MV-4-11 (cell line): ENCODE measurements around the gene TMEM209.
A peak's percentile ranks its signal among the peaks of the same experiment; 100 is the strongest.

Experiments used
- DNase-seq: peaks from one replicate; lab custom pipeline; 2025; lab: John Stamatoyannopoulos, UW

The TMEM209 gene

DNA sequence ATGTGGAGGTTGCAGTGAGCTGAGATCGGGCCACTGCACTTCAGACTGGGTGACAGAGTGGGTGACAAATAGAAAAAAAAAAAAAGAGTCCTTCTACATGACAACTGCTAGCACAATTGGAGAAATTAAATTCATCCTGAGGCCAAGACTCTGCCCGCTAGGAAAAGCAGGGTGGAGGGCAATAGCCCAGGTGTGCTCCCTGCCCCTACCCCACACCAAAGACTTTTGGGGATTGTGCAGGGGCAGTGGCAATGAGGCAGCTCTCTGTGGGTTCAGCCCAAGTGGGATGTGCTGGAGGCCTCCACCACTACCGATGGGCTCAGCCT lies 61.3 kb downstream of the TMEM209 start:
- DNase-seq = no peak

DNA sequence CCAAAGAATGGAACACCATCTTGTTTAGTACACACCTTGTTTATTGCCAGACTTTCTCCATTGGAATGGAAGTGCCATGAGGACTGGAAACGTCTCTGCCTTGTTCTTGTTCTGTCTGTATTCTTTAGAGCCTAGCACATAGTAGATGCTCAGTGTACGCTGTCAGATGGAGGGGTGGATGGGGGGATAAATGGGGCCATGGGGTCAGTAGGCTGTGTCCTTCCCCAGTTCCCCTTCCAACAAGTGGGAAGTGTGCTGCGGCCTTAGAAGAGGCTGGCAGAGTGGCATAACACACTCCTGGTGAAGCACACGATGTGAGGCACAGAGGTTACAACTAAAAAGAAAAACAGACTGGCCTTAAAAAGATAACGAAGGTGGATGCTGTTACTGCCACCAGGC lies 61.9 kb downstream of the TMEM209 start:
- DNase-seq = no peak

DNA sequence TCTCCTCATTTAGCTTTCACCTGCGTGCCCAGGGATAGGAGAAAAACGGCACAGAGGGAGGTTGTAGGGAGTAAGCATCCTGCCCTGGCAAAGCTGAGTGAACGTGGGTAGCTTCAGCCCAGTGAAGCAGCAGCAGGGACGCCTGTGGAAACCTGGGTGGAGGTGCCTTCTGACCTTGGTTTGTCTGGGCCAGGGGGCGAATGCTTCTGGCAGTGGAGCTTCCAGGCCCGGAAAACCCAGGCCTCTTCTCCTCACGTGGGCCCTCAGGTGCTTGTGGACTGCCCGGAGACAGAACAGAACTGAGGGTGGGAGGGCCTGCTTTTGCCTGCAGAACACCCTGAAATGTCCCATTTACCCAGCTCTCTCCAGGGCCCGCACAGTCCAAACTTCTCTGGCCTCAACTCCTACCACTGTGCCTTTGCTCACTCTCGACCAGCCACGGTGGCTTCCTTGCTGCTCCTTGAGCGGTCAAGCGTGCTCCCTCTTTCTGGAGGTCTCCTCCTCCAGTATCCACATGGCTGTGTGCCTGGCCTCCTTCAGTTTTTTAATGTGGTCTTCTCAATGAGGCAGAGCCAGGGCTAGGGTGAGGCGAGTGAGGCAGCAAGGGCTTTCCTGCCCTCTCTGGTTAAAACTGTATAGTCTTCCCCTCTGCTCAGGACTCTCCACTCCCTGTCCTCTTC lies 62.4 kb downstream of the TMEM209 start:
- no peak for DNase-seq

DNA sequence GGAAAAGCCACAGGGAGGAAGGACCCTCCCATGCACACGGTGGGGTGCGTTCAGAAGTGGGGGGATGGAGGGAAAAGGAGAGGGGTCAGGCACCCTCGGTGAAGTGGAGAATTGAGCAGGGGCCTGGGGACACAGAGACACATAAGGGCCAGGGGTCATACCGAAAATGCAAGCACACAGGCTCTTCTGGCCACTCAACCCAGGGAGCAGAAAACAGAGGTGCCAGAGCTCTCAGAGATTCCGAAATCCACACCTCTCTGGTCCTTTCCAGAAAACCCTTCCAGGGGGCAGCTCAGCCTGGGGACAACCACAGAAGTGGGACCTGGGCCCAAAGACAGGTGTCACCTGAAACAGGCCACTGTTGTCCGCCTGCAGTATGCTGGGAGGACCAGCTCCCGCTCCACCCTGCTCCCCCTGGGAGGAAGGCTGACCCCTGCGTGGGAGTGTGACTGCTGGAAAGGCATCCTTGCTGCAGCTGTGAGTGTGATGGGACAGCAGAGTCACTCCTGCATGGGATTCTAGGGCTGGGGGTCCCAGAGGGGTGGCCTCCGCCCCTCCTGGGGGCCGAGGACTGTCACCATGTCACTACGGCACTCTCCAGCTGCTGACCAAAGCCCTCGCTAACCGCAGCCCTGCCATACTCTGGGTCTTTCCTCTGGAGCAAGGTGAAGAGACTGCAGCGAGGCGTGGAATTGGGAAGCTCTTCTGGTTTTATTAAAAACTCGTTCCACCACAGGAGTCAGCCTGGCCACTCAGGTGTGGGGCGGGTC lies 63.1 kb downstream of the TMEM209 start:
- no peak for DNase-seq

DNA sequence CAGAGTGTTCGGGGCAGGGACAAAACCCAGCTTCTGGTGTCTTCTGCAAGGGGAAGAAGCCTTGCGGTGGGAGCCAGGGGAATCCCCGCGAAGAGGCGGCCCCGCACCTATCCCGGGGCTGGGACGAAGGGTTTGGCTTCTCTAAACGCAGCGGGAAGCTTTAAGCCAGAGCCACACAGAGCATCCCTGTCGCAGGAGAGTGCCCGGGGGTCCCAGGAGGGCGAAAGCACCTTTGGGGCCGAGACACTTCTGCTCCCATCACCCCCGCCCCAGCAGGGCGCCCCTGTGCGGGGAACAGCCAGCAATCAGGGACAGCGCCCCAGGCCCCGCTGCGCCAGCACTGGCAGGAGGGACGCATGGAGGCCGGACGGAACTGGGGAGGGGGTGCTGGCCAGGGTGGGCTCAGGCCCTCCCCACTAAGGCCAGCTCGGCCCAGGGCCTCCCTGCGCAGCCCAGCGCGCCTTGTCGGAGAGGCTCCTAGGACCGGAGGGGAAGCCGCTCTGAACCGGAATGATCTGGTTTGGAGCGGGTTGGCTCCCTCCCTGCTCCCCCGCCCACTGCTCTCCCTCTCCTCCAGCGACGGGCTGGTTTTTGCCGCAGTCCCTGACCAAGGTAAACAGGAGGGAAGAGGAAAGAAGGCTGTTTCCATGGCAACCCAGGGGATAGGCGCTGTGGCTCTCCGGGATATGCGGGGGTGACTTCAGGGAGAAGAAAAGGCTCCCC lies 63.9 kb downstream of the TMEM209 start:
- DNase-seq = no peak

DNA sequence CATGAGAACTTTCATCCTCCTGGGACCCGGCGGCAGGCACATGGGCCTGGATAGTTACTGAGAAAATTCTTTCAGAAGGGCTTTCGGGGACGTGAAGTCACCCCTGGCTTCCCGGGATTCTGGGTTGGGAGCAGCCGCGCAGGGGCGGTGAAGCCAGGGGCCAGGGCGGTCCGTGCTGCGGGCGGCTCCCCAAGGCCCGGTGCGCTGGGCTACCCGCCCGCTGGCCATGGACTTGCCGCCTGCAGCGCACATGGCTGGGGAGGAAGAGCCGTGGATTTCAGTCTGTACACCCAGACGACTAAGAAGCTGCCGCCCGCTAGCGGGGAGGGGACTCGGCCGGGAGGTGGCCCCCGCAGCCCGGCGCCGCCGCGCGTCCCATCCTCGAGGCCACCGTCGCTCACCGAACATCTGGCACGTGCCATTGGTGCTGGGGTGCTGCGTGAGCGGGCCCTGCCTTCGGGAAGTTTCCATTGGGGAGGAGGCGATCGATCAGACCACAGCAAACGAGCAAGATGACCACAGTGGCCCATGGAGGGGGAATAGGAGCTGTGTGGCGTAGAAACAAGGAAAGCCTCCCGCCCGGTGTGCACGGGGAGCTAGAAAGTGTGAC lies 64.5 kb downstream of the TMEM209 start:
- DNase-seq = no peak

DNA sequence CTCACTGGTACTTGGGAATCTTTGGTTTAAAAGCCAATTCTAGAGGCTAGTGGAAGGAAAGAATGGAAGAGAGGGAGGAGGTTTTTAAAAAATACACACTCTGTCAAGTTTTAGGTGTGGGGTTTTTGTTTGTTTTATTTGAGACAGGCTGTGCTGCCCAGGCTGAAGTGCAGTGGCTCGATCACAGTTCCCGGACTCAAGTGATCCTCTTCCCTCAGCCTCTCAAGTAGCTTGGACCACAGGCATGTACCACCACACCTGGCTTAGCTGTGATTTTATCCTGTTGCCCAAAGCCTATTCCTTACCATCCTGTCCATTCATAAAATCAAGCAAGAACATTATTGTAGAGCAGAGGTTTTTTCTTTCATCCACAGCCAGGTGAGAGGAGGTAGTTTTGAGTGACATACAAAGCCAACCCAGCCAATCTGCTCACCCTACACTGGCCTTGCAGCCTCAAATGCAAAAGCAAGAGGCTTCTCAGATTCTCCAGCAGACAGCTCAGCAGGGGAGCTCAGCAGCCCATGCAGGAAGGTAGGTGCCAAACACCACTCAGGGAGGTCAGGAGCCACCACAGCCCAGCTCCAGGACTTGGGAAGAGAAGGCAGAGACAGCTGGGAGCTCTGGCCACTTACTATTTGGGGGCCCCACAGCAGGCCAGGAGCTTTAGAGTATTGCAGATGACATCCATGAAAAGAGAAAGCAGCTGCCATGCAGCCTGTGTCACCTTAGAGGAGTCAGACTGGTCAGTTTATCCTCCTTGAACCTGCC lies 65.8 kb downstream of the TMEM209 start:
- DNase-seq = no peak

DNA sequence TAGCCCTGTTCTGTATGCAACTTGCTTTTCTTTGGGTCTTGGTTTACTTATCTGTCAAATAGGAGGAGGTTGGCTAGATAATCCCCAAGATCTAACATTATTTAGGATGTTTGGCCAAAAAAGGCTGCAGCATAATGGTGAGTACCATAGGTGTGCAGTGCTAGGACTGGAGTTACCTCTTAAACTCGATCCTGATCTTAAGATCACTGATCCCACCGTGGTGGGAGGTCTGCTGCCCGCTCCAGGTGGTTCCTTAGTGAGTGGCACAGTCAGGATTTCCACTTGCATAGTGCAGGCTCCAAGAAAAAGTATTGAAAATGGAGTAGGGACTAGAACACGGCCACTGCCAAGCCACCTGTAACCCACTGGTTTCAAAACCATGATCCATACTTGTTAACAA lies 68.0 kb downstream of the TMEM209 start:
- no peak for DNase-seq

DNA sequence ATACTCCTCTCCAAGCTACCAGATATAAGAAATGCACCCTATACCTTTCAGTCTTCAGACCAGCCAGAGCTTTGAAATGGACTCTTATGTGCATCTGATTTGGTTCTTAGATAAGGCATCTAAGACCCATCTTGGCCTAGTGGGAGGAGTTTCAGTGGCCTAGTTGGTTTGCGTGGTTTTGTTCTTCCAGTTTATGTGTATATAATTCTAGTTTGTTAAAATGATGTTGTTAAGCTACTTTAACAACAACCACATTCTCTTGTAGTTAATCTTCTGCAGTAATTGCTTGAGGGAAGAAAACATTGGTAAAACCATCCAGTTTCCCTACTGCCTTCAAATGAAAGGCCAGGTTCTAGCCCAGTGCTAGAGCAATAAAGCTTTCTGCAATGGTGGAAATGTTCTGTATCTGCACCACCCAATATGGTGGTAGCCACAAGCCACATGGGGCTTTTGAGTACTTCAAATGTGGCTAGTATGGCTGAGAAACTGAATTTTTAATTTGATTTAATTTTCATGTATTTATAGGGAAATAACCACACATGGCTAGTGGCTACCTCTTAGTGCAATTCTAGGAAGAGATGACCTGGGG lies 68.5 kb downstream of the TMEM209 start:
- DNase-seq = no peak

DNA sequence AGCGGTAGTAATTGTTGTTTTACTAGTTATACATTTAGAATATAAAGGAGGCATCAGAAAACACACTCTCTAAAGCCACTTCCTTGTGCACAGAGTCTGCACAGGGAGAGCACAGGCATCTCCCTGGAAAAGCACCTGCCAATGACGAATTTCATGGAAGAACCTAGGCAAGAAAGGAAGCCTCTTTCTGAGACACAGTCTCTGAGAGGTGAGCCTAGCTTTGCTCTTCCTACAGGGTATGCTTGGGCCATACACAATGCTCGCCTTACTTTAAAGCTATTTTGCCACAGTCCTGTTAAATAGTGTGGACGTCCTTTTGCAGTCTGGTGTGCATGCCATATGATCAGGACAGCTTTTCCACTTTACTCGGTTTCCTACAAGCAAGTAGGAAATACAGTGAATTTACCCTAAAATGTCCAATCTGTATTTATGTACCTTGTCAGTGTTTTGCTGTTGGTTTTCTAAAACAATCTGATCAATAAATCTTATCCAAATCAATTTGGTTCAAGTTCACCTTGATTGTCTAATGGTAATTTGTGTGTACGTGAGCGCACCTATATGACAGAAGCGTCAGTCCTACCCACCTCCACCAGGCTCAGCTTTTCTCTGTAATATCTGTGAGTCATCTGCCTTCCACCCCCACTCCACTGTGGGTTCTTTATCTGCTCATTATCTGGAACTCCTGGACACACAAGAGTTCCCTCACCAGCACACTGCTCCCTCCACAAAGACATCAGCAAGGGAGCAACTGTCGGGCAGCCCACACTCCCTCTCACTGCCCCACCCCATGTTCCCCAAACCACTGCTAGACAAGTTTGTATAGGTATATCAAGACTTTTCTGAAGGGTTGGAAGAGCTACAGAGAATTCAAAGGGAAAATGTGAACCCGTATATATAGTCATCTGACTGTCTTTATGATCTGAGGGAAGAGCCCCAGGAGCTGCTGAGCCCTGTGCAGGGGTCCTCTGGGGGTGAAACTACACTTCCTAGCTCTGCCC lies 69.7 kb downstream of the TMEM209 start:
- DNase-seq = no peak

DNA sequence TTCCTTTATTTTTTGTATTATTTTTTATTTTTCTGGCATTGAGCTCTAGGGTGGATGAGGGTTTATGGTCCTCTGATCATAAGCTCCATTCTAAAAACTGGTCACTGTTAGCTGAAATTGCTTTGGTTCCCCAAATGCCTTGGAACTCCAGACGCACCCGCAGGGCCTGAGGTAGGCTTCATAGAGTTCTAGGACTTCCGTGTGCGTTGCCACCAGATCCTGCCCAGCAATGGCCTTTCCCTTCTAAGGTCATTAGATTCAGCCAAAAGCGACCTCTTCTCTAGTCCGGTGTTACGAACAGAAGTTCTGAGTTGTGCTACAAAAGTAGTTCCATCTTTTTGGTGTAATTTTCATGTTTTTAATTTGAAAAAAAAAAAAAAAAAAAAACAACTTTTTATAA lies 70.5 kb downstream of the TMEM209 start:
- DNase-seq = no peak

DNA sequence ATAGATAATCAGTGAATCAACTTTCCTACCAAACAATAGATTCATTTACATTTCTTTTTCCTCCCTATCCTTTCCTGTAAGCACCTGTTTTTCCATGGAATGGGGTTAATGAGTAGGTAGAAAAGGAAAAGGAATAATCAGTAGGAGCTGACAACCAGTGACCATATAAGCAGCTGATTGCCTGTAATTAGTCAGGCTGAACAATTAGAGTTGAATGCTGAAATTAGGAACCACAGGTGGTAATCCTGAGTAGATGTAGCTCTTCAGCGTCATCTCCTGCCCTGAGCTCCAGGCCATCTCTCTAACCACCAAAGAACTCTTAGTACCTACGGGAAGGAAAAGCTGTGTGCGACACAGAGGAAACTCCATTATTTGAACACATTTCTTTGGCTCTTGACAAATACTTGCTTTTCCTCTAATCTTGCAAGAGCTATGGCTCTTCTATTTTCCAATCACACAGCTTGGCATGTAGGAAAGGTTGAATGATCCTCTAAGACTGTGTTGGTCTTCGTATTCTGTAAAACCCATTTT lies 71.0 kb downstream of the TMEM209 start:
- DNase-seq = no peak

DNA sequence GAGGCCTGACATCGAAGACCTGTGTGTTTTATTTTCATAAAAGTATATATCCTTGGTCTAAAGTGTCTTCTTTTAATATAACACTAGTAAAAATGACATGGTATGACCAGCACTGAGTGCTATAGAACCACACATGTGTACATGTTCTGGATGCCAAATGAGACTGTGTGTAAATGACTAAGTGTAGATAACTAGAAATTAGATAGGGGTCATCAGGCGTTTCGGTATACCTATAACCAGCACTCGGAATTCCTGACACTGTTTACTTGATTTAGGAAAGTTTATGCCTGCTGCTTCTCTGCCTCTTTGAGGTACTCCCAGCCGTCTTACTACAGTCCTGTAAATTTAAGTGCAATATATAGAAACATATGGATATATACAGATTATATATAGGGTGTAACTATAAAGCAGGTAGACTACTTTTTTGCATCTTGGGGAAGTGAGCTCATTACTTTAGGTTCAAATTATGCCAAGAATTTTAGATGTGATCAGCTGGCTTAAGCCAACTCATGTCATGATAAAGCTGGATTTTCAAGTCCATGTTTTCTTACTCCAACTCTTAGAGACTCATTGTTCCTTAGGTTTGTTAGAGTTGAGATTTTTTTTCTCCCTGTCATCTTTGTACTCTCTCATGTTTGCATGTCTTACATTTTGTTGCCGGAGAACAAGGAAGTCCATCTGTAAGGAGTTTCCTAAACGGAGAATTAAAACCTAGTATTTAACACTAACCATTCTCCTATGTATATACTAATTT lies 72.0 kb downstream of the TMEM209 start:
- DNase-seq = no peak

DNA sequence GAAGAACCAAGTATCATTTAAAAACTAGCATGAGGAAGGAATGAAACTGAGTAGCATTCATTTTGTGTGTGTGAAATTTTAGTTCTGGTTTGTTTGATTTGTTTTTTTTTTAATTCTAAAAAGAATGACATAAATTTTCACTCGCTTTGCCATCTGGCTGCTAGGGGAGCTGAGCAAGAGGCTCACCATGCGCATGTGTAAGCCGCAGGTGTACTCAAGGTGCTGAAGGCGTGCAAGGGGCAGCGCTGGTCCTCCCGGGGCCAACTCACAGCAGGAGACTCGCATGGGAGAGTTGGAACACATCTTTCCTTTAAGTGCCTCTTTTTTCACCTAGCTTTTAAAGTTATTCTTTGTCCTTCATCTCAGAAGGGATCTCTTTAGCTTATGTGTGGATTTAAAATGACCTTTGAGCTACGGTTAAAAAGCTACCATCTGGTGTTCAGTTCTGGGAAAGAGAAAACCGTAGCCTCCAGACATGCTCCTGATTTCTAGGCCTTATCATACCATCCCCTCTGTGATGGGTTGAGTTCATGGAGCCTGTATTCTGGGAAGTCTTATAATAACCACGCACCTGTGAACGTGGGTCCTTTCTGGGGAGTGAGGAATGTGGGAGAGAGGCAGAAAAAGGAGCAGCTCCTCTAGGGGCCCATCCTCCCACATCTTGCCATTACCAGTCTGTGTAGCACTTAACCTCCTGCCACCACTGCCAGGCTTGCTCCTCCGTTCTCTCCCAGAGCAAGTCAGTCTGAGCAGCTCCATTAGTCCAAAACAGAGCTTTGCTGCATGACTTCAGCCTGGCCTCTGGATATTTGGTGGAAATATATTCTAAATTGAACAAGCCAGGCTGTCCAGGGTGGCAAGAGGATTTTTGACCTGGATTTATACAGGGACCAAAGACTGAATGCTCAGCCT lies 73.0 kb downstream of the TMEM209 start:
- DNase-seq = no peak

DNA sequence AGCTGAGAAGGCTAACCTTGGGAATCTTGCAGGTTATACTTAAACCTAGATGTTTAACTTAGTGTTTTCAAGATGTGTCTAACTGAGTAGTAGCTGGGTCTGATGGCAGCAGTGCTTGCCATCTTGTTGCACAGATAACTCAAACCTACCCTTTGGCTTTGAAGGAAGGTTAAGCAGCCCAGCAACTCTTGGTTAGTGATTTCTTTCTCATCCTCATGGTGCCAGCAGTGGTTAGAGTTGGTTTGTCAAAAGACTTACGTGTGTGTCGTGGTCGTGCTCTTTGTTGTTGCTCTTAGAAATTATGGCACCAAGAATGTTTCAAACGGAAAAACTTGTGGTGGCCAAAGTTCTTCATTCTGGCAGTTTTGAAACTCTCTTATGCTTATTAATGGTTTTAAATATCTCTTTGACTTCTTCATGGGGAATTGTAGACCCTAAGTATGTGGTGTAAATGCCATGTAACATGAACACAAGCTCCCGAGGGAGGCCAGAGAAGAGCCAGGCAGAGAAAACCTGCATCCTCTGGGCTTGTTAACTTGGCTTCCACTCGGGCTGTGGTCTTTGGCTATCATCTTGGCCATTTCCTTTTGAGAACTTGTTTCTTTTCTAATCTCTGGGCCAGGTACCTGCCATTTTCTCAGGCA lies 73.9 kb downstream of the TMEM209 start:
- peak; percentile 18 for DNase-seq

DNA sequence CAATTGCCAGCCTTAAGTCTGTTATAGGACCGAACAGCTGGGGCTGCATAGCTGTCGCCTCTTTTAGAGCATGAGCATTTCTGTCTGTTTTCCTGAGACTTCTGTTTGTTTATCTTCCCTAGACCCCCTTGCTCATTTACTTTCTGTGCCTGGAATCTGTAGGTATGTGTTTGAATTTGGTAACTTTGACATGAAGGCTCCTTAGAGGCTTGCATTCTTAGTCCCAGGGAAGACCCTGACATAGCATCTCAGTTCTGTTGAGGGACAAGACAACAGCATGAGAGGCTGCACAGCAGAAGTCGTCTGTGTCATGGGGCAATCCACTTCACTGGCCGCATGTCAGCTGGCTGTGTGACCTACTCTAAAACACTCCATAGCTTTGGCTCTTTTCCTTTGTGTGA lies 76.2 kb downstream of the TMEM209 start:
- DNase-seq = no peak

DNA sequence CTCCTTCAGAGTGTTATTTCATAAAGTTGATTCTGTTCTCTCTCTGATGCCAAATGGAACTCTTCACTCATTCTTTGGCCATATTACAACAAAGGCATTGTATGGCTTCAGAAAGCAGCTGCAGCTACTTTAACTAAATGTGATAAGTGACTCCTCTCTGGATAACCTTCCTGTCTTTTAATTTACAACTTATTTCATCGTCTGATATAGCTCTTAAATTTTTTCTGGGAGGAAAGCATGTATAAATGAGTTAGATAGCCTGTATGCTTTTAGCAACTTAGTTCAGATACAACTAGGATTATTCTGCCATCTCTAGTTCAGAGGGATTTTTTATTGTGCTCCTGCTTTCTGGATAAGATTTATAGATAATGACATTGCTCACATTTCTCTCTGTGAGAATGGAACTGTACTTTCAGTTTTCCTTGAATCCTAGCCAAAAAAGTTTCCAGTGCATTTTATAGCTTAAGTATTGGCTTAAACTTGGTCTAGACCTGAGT lies 77.3 kb downstream of the TMEM209 start:
- no peak for DNase-seq

DNA sequence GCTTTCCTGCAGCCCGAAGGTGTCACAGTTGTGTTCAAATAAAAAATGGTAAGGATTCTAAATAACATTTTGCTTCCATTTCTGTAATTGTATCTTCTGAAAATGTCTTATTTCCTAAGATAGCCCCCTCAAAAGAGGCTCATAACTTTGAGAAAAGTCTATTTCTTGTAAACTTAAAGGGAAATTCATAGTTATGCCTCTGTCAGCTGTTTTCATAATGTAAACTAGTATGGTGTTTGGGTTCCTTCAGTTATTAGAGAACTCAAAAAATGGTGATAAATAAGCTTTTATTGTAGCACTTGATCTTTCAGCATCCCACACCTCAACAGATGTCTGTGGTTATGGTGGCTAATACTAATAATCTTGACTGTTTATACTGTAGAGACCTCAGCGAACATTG lies 77.8 kb downstream of the TMEM209 start:
- no peak for DNase-seq
